Measurements from ENCODE around the gene GCFC2. TPM values are rescaled to one million over a fixed set of nuclear protein-coding genes. Genes with fewer than 3 reads are reported as not detected.
"Not testable (repeated sequence)": the region's sequence is repeated elsewhere in the genome, so short reads cannot be mapped to it uniquely, and the experiment has no call there.

GCFC2 gene
- total RNA-seq, 1 donor from 2014 or later = 21.1 TPM

GRCh38 chr2:75680402-75680801, 30.3 kb downstream of the GCFC2 start:
- no peak for DNase-seq (ENCODE audit: low read depth, low spot score)

DNA sequence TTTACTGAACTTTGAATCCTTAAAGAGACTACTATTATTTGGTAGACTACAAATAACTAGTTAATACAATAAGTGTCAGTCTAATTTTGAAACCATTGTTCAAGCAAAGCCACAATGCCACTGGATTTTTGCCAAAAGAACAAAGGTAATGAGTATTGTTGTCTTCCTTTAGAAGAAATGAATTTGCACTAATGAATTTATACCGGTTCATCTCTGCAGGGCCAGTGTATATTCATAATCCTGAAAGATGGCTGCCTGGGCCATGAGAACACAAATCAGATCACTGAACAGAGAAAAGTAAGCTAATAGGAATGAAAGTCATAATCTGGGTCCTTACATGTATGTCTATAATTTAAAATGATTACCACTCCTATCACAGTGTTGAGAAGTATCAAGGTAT, 31.2 kb downstream of the GCFC2 start:
- no peak for DNase-seq (ENCODE audit: low read depth, low spot score)

DNA sequence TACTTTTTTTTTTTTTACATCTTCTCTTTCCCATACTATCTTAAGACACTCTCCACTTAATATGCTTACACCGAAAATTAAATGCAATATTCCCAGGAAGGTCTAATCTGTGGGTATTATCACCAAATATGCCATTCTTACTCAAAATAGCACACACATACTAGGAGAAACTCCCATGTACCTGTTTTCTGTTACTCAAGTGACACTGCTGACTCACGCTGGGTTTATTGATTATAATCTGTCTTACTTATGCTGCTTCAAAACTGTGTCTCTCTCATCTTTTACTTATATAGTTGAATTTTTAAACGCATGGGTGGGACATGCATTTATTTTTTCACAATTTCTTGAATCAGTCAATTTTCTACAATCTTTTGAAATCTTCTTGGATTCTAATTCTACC, 34.3 kb downstream of the GCFC2 start:
- DNase-seq (ENCODE audit: low read depth, low spot score) = no peak

- DNase-seq (ENCODE audit: low read depth, low spot score) = no peak
These were observed 34.8 kb downstream of the GCFC2 start for GRCh38 chr2:75675908-75676307.

GRCh38 chr2:75675423-75675822, 35.3 kb downstream of the GCFC2 start:
- not testable (repeated sequence) for DNase-seq (ENCODE audit: low read depth, low spot score)

GRCh38 chr2:75667884-75668283, 42.8 kb downstream of the GCFC2 start:
- no peak for DNase-seq (ENCODE audit: low read depth, low spot score)

DNA sequence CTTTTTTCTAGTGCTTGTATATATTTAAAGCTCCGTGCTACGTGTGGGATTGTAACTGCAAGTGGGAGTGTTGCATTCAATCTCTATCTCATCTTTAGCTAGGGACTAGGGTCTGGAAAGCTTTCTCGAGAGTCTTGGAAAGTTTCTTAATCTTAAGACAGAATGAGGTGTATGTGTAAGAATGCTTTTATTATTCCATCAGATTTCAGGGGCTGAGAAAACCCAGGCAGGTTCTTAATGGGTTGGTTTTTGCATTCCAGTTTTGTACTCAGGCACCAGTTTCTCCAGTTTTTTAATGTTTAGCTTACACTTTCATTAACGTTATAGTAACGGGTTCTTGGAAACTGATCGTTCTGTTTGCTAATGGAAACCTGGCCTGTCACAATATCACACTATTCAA, 43.8 kb downstream of the GCFC2 start:
- DNase-seq (ENCODE audit: low read depth, low spot score) = no peak

DNA sequence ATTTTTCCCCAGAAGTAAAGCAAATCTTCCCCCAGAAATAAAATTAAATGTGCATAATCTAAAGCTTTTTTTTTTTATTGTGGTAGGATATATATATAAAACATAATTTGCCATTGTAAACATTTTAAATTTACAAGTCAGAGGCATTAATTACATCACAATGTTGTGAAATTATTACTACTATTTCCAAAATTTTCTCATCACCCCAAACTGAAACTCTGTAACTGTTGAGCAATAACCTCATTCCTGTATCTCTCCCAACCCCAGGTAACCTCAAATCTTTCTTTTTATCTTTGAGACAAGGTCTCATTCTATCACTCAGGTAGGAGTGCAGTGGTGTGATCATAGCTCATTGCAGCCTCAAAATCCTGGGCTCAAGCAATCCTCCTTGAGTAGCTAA, 52.9 kb downstream of the GCFC2 start:
- DNase-seq (ENCODE audit: low read depth, low spot score) = no peak

- DNase-seq (ENCODE audit: low read depth, low spot score) = no peak
These were observed 54.2 kb downstream of the GCFC2 start for GRCh38 chr2:75656563-75656962.

- no peak for DNase-seq (ENCODE audit: low read depth, low spot score)
These were observed 54.9 kb downstream of the GCFC2 start for GRCh38 chr2:75655861-75656260.

DNA sequence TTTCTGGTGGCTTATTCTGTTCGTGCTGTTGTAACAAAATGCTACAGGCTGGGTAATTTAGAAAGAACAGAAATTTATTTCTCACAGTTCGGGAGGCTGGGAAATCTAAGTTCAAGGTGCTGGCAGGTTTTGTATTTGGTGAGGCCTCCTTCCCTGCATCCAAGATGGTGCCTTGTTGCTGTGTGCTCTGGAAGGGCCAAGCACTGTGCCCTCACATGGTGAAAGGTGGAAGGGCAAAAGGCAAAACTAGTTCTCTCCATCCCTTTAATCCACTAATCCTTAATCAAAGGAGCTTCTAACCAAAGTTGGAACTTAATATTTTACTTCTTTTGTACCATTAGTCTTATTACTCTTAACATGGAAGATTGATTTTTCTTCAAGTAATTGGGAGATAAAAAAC, 56.7 kb downstream of the GCFC2 start:
- DNase-seq (ENCODE audit: low read depth, low spot score) = no peak

GRCh38 chr2:75647771-75648170, 62.9 kb downstream of the GCFC2 start:
- no peak for DNase-seq (ENCODE audit: low read depth, low spot score)

DNA sequence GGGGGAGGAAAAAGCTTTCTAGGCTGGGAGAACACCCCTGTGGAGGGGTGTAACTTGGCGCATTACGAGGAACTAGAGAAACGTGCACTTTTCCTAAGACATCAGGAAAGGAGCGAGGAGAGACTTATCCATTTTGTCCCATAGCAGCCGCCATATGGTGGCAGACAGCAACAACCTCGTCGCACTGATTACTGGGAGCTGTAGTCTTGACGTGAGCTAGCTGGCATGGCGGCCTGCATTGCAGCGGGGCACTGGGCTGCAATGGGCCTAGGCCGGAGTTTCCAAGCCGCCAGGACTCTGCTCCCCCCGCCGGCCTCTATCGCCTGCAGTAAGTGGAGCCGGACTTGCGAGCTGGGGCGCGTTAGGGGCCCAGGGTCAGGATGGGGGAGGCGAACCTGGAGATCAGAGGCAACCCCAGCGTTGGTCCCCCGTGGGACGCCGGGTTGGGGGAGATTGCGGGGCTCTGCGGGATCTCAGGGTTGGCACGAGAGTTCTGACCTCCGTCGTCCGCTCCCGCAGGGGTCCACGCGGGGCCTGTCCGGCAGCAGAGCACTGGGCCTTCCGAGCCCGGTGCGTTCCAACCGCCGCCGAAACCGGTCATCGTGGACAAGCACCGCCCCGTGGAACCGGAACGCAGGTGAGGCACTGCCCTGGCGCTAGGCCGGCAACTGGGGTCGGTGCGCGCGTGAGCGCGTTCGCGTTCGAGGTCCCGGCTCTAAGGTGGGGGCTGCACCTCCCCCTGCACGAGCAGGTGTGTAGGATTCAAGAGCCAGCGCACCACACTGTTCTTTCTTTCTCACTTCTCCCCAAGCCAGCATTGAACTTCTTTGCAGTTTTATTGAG, 63.9 kb downstream of the GCFC2 start, which contains the start of gene MRPL19:
Gene MRPL19 (plus strand): TSS at position 201 of the 843 bp plus-strand sequence. CDS start 25 bp downstream, at position 226.
- DNase-seq (ENCODE audit: low read depth, low spot score) = peak; percentile 84

DNA sequence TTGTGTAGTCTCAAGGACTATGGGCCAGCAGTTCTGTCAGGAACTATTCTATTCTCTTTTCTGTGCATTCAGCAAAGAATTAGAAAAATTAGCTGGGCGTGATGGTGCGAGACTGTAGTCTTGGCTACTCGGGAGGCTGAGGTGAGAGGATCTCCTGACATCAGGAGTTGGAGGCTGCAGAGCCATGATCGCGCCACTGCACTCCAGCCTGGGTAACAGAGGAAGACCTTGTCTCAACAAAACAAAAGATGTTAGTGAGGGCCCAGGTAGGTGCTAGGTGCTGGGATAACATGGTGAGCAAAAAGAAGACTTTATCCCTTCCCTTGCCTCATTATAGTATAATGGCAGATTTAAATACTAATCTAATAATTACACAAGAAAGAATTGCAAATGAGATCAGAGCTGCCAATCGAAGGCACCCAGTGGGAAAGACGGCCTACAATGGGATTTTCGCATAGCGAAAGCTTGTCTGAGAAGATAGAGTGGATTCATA, 64.6 kb downstream of the GCFC2 start:
- DNase-seq (ENCODE audit: low read depth, low spot score) = no peak

- no peak for DNase-seq (ENCODE audit: low read depth, low spot score)
These were observed 65.1 kb downstream of the GCFC2 start for GRCh38 chr2:75645643-75646042.

DNA sequence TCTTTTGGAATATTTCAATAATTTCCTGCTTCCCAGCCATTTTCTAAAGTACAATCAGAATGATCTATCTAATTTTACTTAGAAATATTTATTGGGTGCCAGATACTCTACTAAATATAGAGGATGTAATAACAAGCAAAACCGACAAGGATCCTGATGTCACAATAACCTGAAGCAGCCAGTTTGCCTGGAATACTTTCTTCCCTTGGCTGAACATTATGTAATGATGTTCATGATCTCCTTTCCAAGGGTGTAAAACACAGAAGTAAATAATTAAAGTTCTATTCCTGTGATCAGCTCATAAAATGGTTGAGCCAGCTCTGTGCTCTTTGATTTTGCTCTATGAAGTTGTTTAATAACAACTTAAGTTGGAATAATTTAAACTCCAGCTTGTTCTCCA, 66.7 kb downstream of the GCFC2 start:
- DNase-seq (ENCODE audit: low read depth, low spot score) = no peak

GRCh38 chr2:75641587-75641986, 69.1 kb downstream of the GCFC2 start:
- DNase-seq (ENCODE audit: low read depth, low spot score) = no peak

DNA sequence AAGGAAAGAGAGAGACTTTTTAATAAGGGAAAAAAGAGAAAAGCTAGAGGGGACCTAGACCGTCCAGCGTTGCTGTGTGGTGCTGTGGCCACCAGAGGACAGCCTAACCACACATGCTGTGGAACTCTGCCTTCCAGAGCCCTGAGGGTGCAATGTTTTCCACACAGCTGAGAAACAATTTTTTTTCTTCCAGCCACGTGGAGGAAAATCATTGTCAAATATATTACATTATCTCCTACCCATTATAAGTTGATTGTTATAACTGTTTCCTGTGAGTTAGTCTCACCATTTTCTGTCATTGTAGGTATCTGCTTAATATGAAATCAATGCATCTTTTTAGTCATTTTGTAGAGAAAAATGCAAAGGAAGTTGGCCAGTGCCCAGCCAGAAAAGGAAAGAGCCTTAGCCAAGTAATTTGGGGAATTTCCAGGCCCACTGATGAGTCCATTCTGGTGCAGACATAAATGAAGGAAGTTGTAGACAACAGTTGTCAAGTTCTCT, 70.0 kb downstream of the GCFC2 start:
- peak; percentile 58 for DNase-seq (ENCODE audit: low read depth, low spot score)

DNA sequence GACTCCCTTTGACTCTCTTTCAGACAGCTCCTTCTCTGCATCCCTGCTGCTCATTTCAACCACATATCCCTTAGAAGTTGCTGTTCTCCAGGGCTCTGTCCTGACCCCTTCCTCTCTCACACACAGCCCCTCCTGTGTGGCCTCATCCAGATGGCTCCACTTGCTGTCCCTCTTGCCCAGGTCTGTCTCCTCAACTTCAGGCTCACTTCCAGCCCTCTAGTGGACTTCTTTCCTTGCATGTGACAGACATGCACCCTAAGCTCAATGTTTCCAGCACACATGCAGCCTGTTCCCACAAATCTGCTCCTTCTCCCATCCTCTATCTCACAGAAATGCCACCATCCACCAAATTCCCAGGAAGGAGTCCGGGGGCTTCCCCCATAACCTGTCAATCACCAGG, 73.1 kb downstream of the GCFC2 start:
- no peak for DNase-seq (ENCODE audit: low read depth, low spot score)

GRCh38 chr2:75634945-75635344, 75.8 kb downstream of the GCFC2 start:
- no peak for DNase-seq (ENCODE audit: low read depth, low spot score)

DNA sequence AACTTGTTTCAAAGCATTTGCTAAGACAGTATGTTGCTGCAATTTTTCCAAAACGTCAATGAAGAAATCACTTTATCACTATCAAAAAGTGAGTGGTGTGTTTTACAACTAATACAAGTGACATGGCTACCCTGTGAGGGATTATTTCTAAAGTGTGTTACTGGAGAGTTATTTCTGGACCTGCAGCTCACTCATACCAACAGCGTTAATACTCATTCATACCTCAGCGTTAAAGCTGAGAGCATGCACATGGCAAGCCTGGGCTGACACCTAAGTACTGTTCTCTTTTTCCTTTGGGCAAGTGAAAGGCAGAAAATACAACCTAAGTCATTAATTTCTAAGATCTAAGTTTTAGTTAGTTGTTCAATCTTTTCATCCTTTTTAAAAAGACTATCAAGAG, 77.1 kb downstream of the GCFC2 start:
- DNase-seq (ENCODE audit: low read depth, low spot score) = no peak

GRCh38 chr2:75632813-75633212, 77.9 kb downstream of the GCFC2 start:
- DNase-seq (ENCODE audit: low read depth, low spot score) = no peak

DNA sequence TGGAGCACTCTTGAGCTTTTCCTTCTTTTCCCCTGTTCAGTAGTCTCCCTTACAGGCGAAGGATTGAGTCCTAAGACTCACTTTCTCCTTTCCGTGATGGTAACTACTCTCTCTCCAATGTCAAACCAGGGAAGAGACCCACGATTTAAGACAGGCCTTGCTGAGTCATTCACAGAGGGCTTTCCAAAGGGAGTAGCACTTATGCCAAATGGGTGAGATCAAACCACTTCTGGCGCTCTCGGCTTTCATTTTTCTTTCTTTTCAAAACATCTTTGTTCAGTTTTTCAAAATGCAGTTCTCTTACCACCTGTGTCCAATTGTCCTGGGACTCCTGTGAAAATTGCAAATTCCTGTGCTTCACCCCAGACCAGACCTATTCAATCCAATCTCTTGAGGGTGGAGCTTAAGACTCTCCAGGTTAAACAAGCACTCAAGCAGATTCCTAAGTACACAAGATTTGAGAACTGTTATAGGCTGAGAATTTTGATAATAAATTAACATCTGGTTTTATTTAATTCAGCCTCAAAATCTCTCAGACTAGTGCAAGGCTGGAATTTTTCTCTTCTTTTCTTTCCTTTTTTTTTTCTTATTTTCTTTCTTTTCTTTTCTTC, 78.5 kb downstream of the GCFC2 start:
- no peak for DNase-seq (ENCODE audit: low read depth, low spot score)

Data from pulmonary artery endothelial cell (primary cell).